HepG2 (cell line): ENCODE data around the gene KCNIP4. TPM values are rescaled to one million over a fixed set of nuclear protein-coding genes. Genes with fewer than 3 reads are reported as not detected.

ENCODE experiments used
- ATAC-seq: fragments of 200-7000 bp; cut with Tn5 transposase; 3 replicates; pipeline ENCODE4 v1.9.1; 2020; ENCODE audit warnings: mild to moderate bottlenecking, moderate library complexity
- BruUV-seq: library from RNA; stranded (reverse); fragments of 400-500 nt; replicated peaks from 2 replicates; lab custom pipeline; 2021; lab: Mats Ljungman, UMichigan
- CTCF ChIA-PET: fragments of 300-600 bp; formaldehyde crosslinking; extraction: SDS; loops from one replicate; lab custom pipeline; 2021; ENCODE audit warnings: low total read pairs, inconsistent platforms, low intra/inter-chr PET ratio; lab: Yijun Ruan, JAX
- POLR2A ChIA-PET: fragments of 350-600 bp; sonication (Branson Sonifier 250); formaldehyde crosslinking; loops from one replicate; lab custom pipeline; 2020; ENCODE audit warnings: antibody characterized with exemption, inconsistent platforms; lab: Yijun Ruan, JAX
- DNase-seq: peaks from one replicate; pipeline ENCODE4 v3.0.0-alpha.2; 2015; ENCODE audit warnings: low spot score
- FAIRE-seq: peaks from 3 replicates; lab custom pipeline; 2011; peaks lifted over from hg19 to GRCh38; lab: Jason Lieb, UNC
- H2AFZ ChIP-seq: one replicate; pipeline ENCODE4 v1.6.1; 2011; ENCODE audit warnings: low read length, inconsistent platforms
- H3K27ac ChIP-seq: fragments of 300-600 bp; 3 replicates; pipeline ENCODE4 v1.8.0; 2011; ENCODE audit warnings: mixed run types, mild to moderate bottlenecking, mixed read lengths, low read length, inconsistent platforms; ENCODE audit not compliant: insufficient read depth; ENCODE audit errors: extremely low read length
- H3K27me3 ChIP-seq, 2 experiments: fragments of 200-600 bp in 1 of 2; 2 replicates in 1 of 2; 3 replicates in 1 of 2; pipeline versions ENCODE4 v1.6.0 to v1.8.0; 2011; ENCODE audit warnings: low read length in 2 of 2, mild to moderate bottlenecking in 2 of 2, moderate library complexity in 2 of 2, inconsistent platforms in 1 of 2; ENCODE audit not compliant: insufficient read depth in 2 of 2, control insufficient read depth in 1 of 2
- H3K36me3 ChIP-seq, 2 experiments: fragments of 200-600 bp in 1 of 2; replicated peaks in 1 of 2; 2 replicates in 1 of 2; 3 replicates in 1 of 2; pipeline versions ENCODE4 v1.5.1 to v1.8.0; 2011; ENCODE audit warnings: low read length in 2 of 2, inconsistent platforms in 1 of 2; ENCODE audit not compliant: insufficient read depth in 2 of 2, control insufficient read depth in 1 of 2
- H3K4me1 ChIP-seq: 2 replicates; pipeline ENCODE4 v1.5.1; 2012; ENCODE audit warnings: low read length, inconsistent platforms; ENCODE audit not compliant: insufficient read depth
- H3K4me2 ChIP-seq: 2 replicates; pipeline ENCODE4 v1.6.0; 2011; ENCODE audit warnings: low read depth, low read length, inconsistent platforms
- H3K4me3 ChIP-seq, 3 experiments: fragments of 200-600 bp in 1 of 3; sonication (generic), shearing (Covaris generic) in 1 of 3; replicated peaks in 1 of 3; 2 replicates each; pipeline ENCODE4 v1.5.1; 2011 to 2016; ENCODE audit warnings: low read length in 3 of 3, inconsistent platforms in 2 of 3, low read depth in 2 of 3, mild to moderate bottlenecking in 2 of 3, control low read depth in 1 of 3, mixed read lengths in 1 of 3; ENCODE audit not compliant: insufficient read depth in 1 of 3
- H3K79me2 ChIP-seq: one replicate; pipeline ENCODE4 v1.6.1; 2011; ENCODE audit warnings: low read length, inconsistent platforms; ENCODE audit not compliant: insufficient read depth
- H3K9ac ChIP-seq: 2 replicates; pipeline ENCODE4 v1.6.0; 2011; ENCODE audit warnings: mild to moderate bottlenecking, low read depth, low read length, inconsistent platforms; ENCODE audit not compliant: insufficient read depth
- H3K9me3 ChIP-seq: 2 replicates; pipeline ENCODE4 v1.5.1; 2012; ENCODE audit warnings: mild to moderate bottlenecking, low read length
- H4K20me1 ChIP-seq: 2 replicates; pipeline ENCODE4 v1.6.0; 2011; ENCODE audit warnings: inconsistent platforms, mild to moderate bottlenecking, low read length, moderate library complexity; ENCODE audit not compliant: insufficient read depth
- CBFB ChIP-seq: sonication (generic); formaldehyde crosslinking; IDR thresholded peaks from 2 replicates; pipeline ENCODE4 v1.4.0; 2020; ENCODE audit warnings: missing genetic modification reagents
- DNMT3B ChIP-seq: conservative IDR thresholded peaks from 2 replicates; pipeline ENCODE4 v1.6.1; 2016; ENCODE audit warnings: missing biosample characterization, control low read depth
- FIP1L1 ChIP-seq: fragments of 200-400 bp; formaldehyde crosslinking; IDR thresholded peaks from 2 replicates; pipeline ENCODE4 v1.6.1; 2018; ENCODE audit warnings: low read depth, mild to moderate bottlenecking, low read length, moderate library complexity, borderline replicate concordance; ENCODE audit not compliant: insufficient read depth
- FOXA1 ChIP-seq, 2 experiments: fragments of 450-650 bp in 1 of 2; sonication (generic) in 1 of 2; formaldehyde crosslinking in 1 of 2; IDR thresholded peaks; 2 replicates each; pipeline versions ENCODE4 v1.4.0 to v1.6.1; 2016 to 2020; ENCODE audit warnings: missing genetic modification reagents in 1 of 2
- NFE2 ChIP-seq: sonication (generic); formaldehyde crosslinking; IDR thresholded peaks from 2 replicates; pipeline ENCODE4 v1.4.0; 2020; ENCODE audit warnings: missing genetic modification reagents
- NR2C2 ChIP-seq: sonication (generic); formaldehyde crosslinking; IDR thresholded peaks from 2 replicates; pipeline ENCODE4 v1.4.0; 2020; ENCODE audit warnings: missing genetic modification reagents, mild to moderate bottlenecking, moderate library complexity, borderline replicate concordance
- PITX1 ChIP-seq: sonication (generic); formaldehyde crosslinking; IDR thresholded peaks from 2 replicates; pipeline ENCODE4 v1.5.1; 2020; ENCODE audit warnings: mild to moderate bottlenecking, missing genetic modification reagents
- RORA ChIP-seq: sonication (generic); formaldehyde crosslinking; IDR thresholded peaks from 2 replicates; pipeline ENCODE4 v1.5.0; 2020; ENCODE audit warnings: mild to moderate bottlenecking, missing genetic modification reagents, moderate library complexity
- TCF7L2 ChIP-seq: IDR thresholded peaks from 2 replicates; pipeline ENCODE4 v1.6.1; 2011; ENCODE audit warnings: mild to moderate bottlenecking, low read depth, low read length, moderate library complexity
- ZNF232 ChIP-seq: sonication (generic); formaldehyde crosslinking; IDR thresholded peaks from 2 replicates; pipeline ENCODE4 v1.4.0; 2020; ENCODE audit warnings: missing genetic modification reagents, borderline replicate concordance
- ZNF235 ChIP-seq: sonication (generic); formaldehyde crosslinking; IDR thresholded peaks from 2 replicates; pipeline ENCODE4 v1.8.1; 2023; ENCODE audit warnings: mild to moderate bottlenecking, missing genetic modification reagents, borderline replicate concordance
- ZNF274 ChIP-seq: sonication (generic); formaldehyde crosslinking; IDR thresholded peaks from 2 replicates; pipeline ENCODE4 v1.5.1; 2020; ENCODE audit warnings: mild to moderate bottlenecking, missing genetic modification reagents
- ZNF343 ChIP-seq: sonication (generic); formaldehyde crosslinking; IDR thresholded peaks from 2 replicates; pipeline ENCODE4 v1.4.0; 2020; ENCODE audit warnings: mild to moderate bottlenecking, missing genetic modification reagents
- ZNF557 ChIP-seq: sonication (generic); formaldehyde crosslinking; IDR thresholded peaks from 2 replicates; pipeline ENCODE4 v1.4.0; 2020; ENCODE audit warnings: missing genetic modification reagents
- WGBS: methylation state at CpG from one replicate; pipeline ENCODE4 v1.1.6; 2017; ENCODE audit warnings: low lambda C conversion rate; 5-methylcytosine and 5-hydroxymethylcytosine counted together
- in situ Hi-C: cut with HindIII; loops from 2 replicates; pipeline ENCODE4 v1.10.0; 2017; ENCODE audit warnings: low pct_unique_long_range_greater_than_20kb; ENCODE audit not compliant: extremely low pct_ligation_motif_present
- intact Hi-C: fragments of 100-400 bp; cut with micrococcal nuclease; formaldehyde crosslinking; loops from one replicate; pipeline ENCODE4 v1.10.0; 2022; ENCODE audit not compliant: unreplicated experiment
- polyA plus RNA-seq, 8 experiments: library from polyadenylated mRNA; depleted of rRNA in 3 of 8; stranded (reverse) in 7 of 8; unstranded in 1 of 8; fragments of >200 nt; fragmentation: Illumina TruSeq in 4 of 8; extraction: Trizol in 4 of 8; gene quantifications; 2 replicates each; pipeline versions ENCODE4 v1.2.1 to v1.2.3, GENCODE V29; 2011 to 2016; ENCODE audit warnings: low read depth in 4 of 8, missing spikeins in 1 of 8, mixed read lengths in 1 of 8; ENCODE audit not compliant: insufficient read depth in 1 of 8
- total RNA-seq, 5 experiments: library from RNA; depleted of rRNA; stranded (reverse); fragments of >200 nt; fragmentation: Illumina TruSeq; extraction: Trizol; gene quantifications; 2 replicates each; pipeline ENCODE4 v1.2.3, GENCODE V29; 2016; ENCODE audit warnings: low read depth in 1 of 5
- TF ChIP-seq, protein P1 (sequence below): sonication (generic); formaldehyde crosslinking; conservative IDR thresholded peaks from 2 replicates; pipeline ENCODE4 v1.5.0; 2020; ENCODE audit warnings: missing genetic modification reagents
- TF ChIP-seq, protein P2 (sequence below): sonication (generic); formaldehyde crosslinking; conservative IDR thresholded peaks from 2 replicates; pipeline ENCODE4 v1.8.0; 2022; ENCODE audit warnings: low read depth, missing genetic modification reagents

Gene KCNIP4
- total and polyA plus RNA-seq, 2 of the 13 experiments (the other 11 are each of a cell fraction or from before 2014, with no cell fraction given), result 0.09 TPM; not detected in 1

DNA sequence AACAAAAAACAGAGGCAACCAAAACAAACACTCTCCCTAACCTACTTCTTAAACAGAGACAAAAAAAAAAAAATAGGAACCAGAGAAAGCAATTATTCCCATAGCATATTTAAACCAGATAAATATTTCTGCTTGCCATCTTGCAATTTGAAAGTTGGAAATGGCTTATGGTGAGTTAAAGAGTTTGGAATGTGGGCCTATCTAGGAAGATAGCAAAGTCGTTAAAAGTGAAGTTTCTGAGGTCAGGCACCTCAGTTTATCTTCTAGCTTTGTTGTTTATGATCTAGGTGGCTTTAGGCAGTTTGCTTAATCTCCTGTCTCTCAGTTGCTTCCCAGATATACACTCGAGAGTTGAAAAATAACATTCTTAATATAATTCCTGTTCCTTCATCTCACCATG, 284.2 kb downstream of the KCNIP4 start:
- 0% methylated on average over 2 of the region's 2 CpGs for WGBS
- ATAC-seq (no peak), DNase-seq (no peak)
- no peak overlapping the region for H3K4me2 ChIP-seq
- BruUV-seq, result no TSS peak
- in situ Hi-C loops, result no loop called here
- H3K79me2 ChIP-seq, result no peaks in the 10 kb centered on the region
- TF ChIP-seq, protein P1, sequence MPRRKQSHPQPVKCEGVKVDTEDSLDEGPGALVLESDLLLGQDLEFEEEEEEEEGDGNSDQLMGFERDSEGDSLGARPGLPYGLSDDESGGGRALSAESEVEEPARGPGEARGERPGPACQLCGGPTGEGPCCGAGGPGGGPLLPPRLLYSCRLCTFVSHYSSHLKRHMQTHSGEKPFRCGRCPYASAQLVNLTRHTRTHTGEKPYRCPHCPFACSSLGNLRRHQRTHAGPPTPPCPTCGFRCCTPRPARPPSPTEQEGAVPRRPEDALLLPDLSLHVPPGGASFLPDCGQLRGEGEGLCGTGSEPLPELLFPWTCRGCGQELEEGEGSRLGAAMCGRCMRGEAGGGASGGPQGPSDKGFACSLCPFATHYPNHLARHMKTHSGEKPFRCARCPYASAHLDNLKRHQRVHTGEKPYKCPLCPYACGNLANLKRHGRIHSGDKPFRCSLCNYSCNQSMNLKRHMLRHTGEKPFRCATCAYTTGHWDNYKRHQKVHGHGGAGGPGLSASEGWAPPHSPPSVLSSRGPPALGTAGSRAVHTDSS (CRISPR knock-in tag), result no peak
- TF ChIP-seq ZNF557 (no peak), NFE2 (CRISPR knock-in tag) (no peak), TCF7L2 (no peak), DNMT3B (CRISPR knock-in tag) (no peak), ZNF235 (no peak), NR2C2 (CRISPR knock-in tag) (no peak), FIP1L1 (no peak), ZNF232 (CRISPR knock-in tag) (no peak), CBFB (CRISPR knock-in tag) (no peak), RORA (CRISPR knock-in tag) (no peak), ZNF274 (CRISPR knock-in tag) (no peak), FOXA1 (IDR thresholded peaks at IDR 0.05) (no peak), FOXA1 (CRISPR knock-in tag; IDR thresholded peaks at IDR 0.05) (no peak), ZNF343 (CRISPR knock-in tag) (no peak), PITX1 (CRISPR knock-in tag) (no peak)
- TF ChIP-seq, protein P2, sequence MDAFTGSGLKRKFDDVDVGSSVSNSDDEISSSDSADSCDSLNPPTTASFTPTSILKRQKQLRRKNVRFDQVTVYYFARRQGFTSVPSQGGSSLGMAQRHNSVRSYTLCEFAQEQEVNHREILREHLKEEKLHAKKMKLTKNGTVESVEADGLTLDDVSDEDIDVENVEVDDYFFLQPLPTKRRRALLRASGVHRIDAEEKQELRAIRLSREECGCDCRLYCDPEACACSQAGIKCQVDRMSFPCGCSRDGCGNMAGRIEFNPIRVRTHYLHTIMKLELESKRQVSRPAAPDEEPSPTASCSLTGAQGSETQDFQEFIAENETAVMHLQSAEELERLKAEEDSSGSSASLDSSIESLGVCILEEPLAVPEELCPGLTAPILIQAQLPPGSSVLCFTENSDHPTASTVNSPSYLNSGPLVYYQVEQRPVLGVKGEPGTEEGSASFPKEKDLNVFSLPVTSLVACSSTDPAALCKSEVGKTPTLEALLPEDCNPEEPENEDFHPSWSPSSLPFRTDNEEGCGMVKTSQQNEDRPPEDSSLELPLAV (CRISPR knock-in tag), result no peak
- TF ChIP-seq, all 625 proteins: peak for 0
- H2AFZ ChIP-seq, result no peak overlapping the region
- CTCF ChIA-PET, result no interaction called here
- H3K4me1 ChIP-seq, result no peaks in the 10 kb centered on the region
- POLR2A ChIA-PET, result no interaction called here
- no peak overlapping the region for H3K4me3 ChIP-seq
- H3K9me3 ChIP-seq, result no peaks in the 10 kb centered on the region
- FAIRE-seq, result no peak
- intact Hi-C loops, result no loop called here
- no peaks in the 10 kb centered on the region; a peak in 1 of 5 replicates for H3K27me3 ChIP-seq
- H3K27ac ChIP-seq, result no peak overlapping the region
- no peak overlapping the region for H3K9ac ChIP-seq
- no peaks in the 10 kb centered on the region for H4K20me1 ChIP-seq
- H3K36me3 ChIP-seq, result no peaks in the 10 kb centered on the region
